ENCODE results near the gene CNIH3. TPM values are rescaled to one million over a fixed set of nuclear protein-coding genes. Genes with fewer than 3 reads are reported as not detected.

The CNIH3 gene
- total RNA-seq, 1 experiment from 2014 or later: 4.2 TPM

GRCh38 chr1:224587051-224587450, 29.1 kb upstream of the CNIH3 start:
- peaks cover 0 to 5% (median 4%) of the 10 kb centered on the region in 3 experiments; a peak in 3 of 7 replicates for H3K36me3 Mint-ChIP-seq (ENCODE audit: insufficient read depth in 1 of 3, low read depth in 3 of 3)
- Histone ChIP-seq H2AFZ (ENCODE audit: low read length) (no peak overlapping the region), H3K23me2 (ENCODE audit: insufficient read length, low read depth, low read length, poor library complexity, severe bottlenecking) (no peaks in the 10 kb centered on the region), H3K27ac (ENCODE audit: insufficient read length, low read depth, low read length) (no peak overlapping the region), H2BK15ac (ENCODE audit: low read depth, low read length) (0 out of 2 replicates have a peak overlapping the region, but pooled peaks have one; percentile 57), H3K4ac (ENCODE audit: low read depth, low read length) (no peak overlapping the region), H2BK20ac (ENCODE audit: low read depth, low read length, poor library complexity, severe bottlenecking) (no peak overlapping the region), H3K23ac (ENCODE audit: insufficient read length, low read depth, low read length) (no peak overlapping the region), H3T11ph (ENCODE audit: low read length) (no peak overlapping the region), H2BK120ac (ENCODE audit: low read depth, low read length, poor library complexity, severe bottlenecking) (no peak overlapping the region), H4K8ac (replicated peaks; ENCODE audit: insufficient read length, low read depth, low read length) (no peak overlapping the region), H3K56ac (ENCODE audit: insufficient read length, low read depth, low read length) (no peak overlapping the region), H3K79me2 (ENCODE audit: insufficient read depth, low read length) (no peaks in the 10 kb centered on the region), H3K14ac (ENCODE audit: insufficient read depth, low read length) (no peak overlapping the region), H4K5ac (ENCODE audit: insufficient read length, low read depth, low read length) (no peak overlapping the region), H4K91ac (ENCODE audit: insufficient read length, low read depth, low read length) (no peak overlapping the region), H3K9ac (ENCODE audit: extremely low read depth, insufficient read length, low read length) (no peak overlapping the region), H3K79me1 (ENCODE audit: insufficient read depth, low read depth, low read length, poor library complexity, severe bottlenecking) (no peaks in the 10 kb centered on the region), H3K9me3 (ENCODE audit: control insufficient read depth, low read depth, low read length) (no peaks in the 10 kb centered on the region), H4K20me1 (ENCODE audit: control insufficient read depth, insufficient read depth, insufficient read length) (no peaks in the 10 kb centered on the region), H3K4me1 (ENCODE audit: insufficient read depth, low read length) (peaks cover 8% of the 10 kb centered on the region; the same call in 1 of the 2 replicates), H2BK5ac (ENCODE audit: insufficient read length, low read length) (no peak overlapping the region), H3K4me2 (ENCODE audit: insufficient read depth, insufficient read length, low read length) (no peak overlapping the region), H2AK5ac (ENCODE audit: insufficient read length, low read length) (no peak overlapping the region), H3K18ac (ENCODE audit: insufficient read length, low read depth, low read length) (no peak overlapping the region), H3K27me3 (ENCODE audit: insufficient read depth, low read length) (no peaks in the 10 kb centered on the region), H2BK12ac (ENCODE audit: insufficient read length, low read depth, low read length) (no peak overlapping the region)
- H3K4me3 Mint-ChIP-seq: no peak overlapping the region
- peaks cover 0 to 3% of the 10 kb centered on the region in 2 experiments; a peak in 2 of 5 replicates for H3K9me3 Mint-ChIP-seq
- no peak for TF ChIP-seq CTCF (conservative IDR thresholded peaks at IDR 0.05)
- no peak overlapping the region for H3K27ac Mint-ChIP-seq
- no CpG with 5 or more reads among the region's 3 CpGs for WGBS (ENCODE audit: extremely low coverage, insufficient read length, low lambda C conversion rate)
- H3K4me1 Mint-ChIP-seq: peaks cover 30 to 35% of the 10 kb centered on the region in 2 experiments
- DNase-seq: no peak
- H3K27me3 Mint-ChIP-seq (ENCODE audit: low read depth): peaks cover 5% of the 10 kb centered on the region
